ENCODE measurements around the gene SRSF4. TPM values are rescaled to one million over a fixed set of nuclear protein-coding genes. Genes with fewer than 3 reads are reported as not detected.

The SRSF4 gene
- total and polyA plus RNA-seq, 9 of the 15 experiments (the other 6 are each of a cell fraction or from before 2014, with no cell fraction given) = 15.9 to 132 (median 82.0) TPM

- no peak for TF ChIP-seq CTCF (IDR thresholded peaks at IDR 0.05 in 2 of 3, conservative IDR thresholded peaks at IDR 0.05 in 1 of 3; ENCODE audit: insufficient read depth in 2 of 3, low read depth in 1 of 3, low read length in 3 of 3)
- TF ChIP-seq ZNF282 (CRISPR knock-in tag; IDR thresholded peaks at IDR 0.05) = no peak
- TF ChIP-seq BCL6 (CRISPR knock-in tag; IDR thresholded peaks at IDR 0.05) = no peak
- no peak for TF ChIP-seq CEBPG (CRISPR knock-in tag; IDR thresholded peaks at IDR 0.05)
- TF ChIP-seq CEBPG (tag; conservative IDR thresholded peaks at IDR 0.05 in 1 of 2, IDR thresholded peaks at IDR 0.05 in 1 of 2) = peak in 1 of 2 experiments; percentile 50; a peak in 2 of 4 replicates
- TF ChIP-seq PTRF (tag; IDR thresholded peaks at IDR 0.05) = no peak
- TF ChIP-seq CEBPB (tag; IDR thresholded peaks at IDR 0.05) = peak; percentile 68
- TF ChIP-seq NFE2L1 (tag; IDR thresholded peaks at IDR 0.05; ENCODE audit: borderline replicate concordance, low read depth) = no peak
- peak; percentile 22; the same call in 1 of the 2 replicates for TF ChIP-seq POLR2A (conservative IDR thresholded peaks at IDR 0.05)
- no peak for TF ChIP-seq KDM5B (IDR thresholded peaks at IDR 0.05; ENCODE audit: insufficient replicate concordance, low read depth, low read length)
- TF ChIP-seq ZNF436 (CRISPR knock-in tag; IDR thresholded peaks at IDR 0.05) = no peak
- TF ChIP-seq GTF2F1 (IDR thresholded peaks at IDR 0.05; ENCODE audit: low read depth, low read length) = no peak
- no peak for TF ChIP-seq STAG1 (CRISPR knock-in tag; IDR thresholded peaks at IDR 0.05; ENCODE audit: borderline replicate concordance)
- no peak for TF ChIP-seq CBX2 (IDR thresholded peaks at IDR 0.05; ENCODE audit: insufficient read depth, low read length, poor library complexity, severe bottlenecking)
- TF ChIP-seq, protein P1, sequence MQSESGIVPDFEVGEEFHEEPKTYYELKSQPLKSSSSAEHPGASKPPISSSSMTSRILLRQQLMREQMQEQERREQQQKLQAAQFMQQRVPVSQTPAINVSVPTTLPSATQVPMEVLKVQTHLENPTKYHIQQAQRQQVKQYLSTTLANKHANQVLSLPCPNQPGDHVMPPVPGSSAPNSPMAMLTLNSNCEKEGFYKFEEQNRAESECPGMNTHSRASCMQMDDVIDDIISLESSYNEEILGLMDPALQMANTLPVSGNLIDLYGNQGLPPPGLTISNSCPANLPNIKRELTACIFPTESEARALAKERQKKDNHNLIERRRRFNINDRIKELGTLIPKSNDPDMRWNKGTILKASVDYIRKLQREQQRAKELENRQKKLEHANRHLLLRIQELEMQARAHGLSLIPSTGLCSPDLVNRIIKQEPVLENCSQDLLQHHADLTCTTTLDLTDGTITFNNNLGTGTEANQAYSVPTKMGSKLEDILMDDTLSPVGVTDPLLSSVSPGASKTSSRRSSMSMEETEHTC (IDR thresholded peaks at IDR 0.05) = no peak
- no peak for TF ChIP-seq SMAD2 (IDR thresholded peaks at IDR 0.05; ENCODE audit: low read depth, low read length)
- TF ChIP-seq MTA2 (IDR thresholded peaks at IDR 0.05; ENCODE audit: low read depth) = peak; percentile 60
- TF ChIP-seq DACH1 (IDR thresholded peaks at IDR 0.05; ENCODE audit: partially characterized antibody) = peak; percentile 11
- TF ChIP-seq MLLT1 (IDR thresholded peaks at IDR 0.05) = no peak
- no peak for TF ChIP-seq ETS1 (conservative IDR thresholded peaks at IDR 0.05; ENCODE audit: control insufficient read depth, low read depth, low read length)
- TF ChIP-seq STAT6 (CRISPR knock-in tag; IDR thresholded peaks at IDR 0.05) = no peak
Measured at GRCh38 chr1:29179641-29180184, 2.0 kb downstream of the SRSF4 start (continued).

Measured in K562 (cell line).